Measurements from ENCODE around the gene ABT1. TPM values are rescaled to one million over a fixed set of nuclear protein-coding genes. Genes with fewer than 3 reads are reported as not detected.

Gene ABT1
- total RNA-seq, 2 donors from 2014 or later, result 7.3 to 8.8 TPM

GRCh38 chr6:26570027-26570809, 26.5 kb upstream of the ABT1 start:
- Histone ChIP-seq H3K4me3 (no peak overlapping the region), H3K27ac (no peak overlapping the region), H3K9me3 (no peaks in the 10 kb centered on the region), H3K27me3 (no peaks in the 10 kb centered on the region), H3K36me3 (no peaks in the 10 kb centered on the region), H3K4me1 (peaks cover 0 to 6% of the 10 kb centered on the region in 2 donors)
- DNase-seq (ENCODE audit: low spot score), result no peak
- TF ChIP-seq CTCF (IDR thresholded peaks at IDR 0.05), result no peak

GRCh38 chr6:26571592-26572296, 25.0 kb upstream of the ABT1 start:
- DNase-seq (ENCODE audit: low spot score), result no peak
- H3K27me3 ChIP-seq, result no peaks in the 10 kb centered on the region

GRCh38 chr6:26575494-26575939, 21.2 kb upstream of the ABT1 start:
- no peak for TF ChIP-seq CTCF (IDR thresholded peaks at IDR 0.05)
- Histone ChIP-seq H3K27me3 (no peaks in the 10 kb centered on the region), H3K4me1 (no peaks in the 10 kb centered on the region), H3K36me3 (no peaks in the 10 kb centered on the region), H3K4me3 (no peak overlapping the region), H3K9me3 (peaks cover 0 to 19% of the 10 kb centered on the region in 2 donors), H3K27ac (no peak overlapping the region)
- no peak for DNase-seq (ENCODE audit: low spot score)

More at GRCh38 chr6:26571592-26572296, 25.0 kb upstream of the ABT1 start:
- TF ChIP-seq CTCF (IDR thresholded peaks at IDR 0.05), result no peak
- no peaks in the 10 kb centered on the region for H3K36me3 ChIP-seq
- H3K4me3 ChIP-seq, result peak overlapping the region; percentile 40 to 59
- H3K4me1 ChIP-seq, result peaks cover 0 to 6% of the 10 kb centered on the region in 2 donors
- H3K9me3 ChIP-seq, result no peaks in the 10 kb centered on the region
- peak overlapping the region; percentile 65 to 66 for H3K27ac ChIP-seq

- Histone ChIP-seq H3K27me3 (no peaks in the 10 kb centered on the region), H3K36me3 (no peaks in the 10 kb centered on the region), H3K9me3 (peaks cover 0 to 19% of the 10 kb centered on the region in 2 donors), H3K4me1 (no peaks in the 10 kb centered on the region), H3K4me3 (no peak overlapping the region), H3K27ac (no peak overlapping the region)
- no peak for DNase-seq (ENCODE audit: low spot score)
- no peak for TF ChIP-seq CTCF (IDR thresholded peaks at IDR 0.05)
Measured at GRCh38 chr6:26576407-26576843, 20.3 kb upstream of the ABT1 start.

- no peaks in the 10 kb centered on the region for H3K36me3 ChIP-seq
- DNase-seq (ENCODE audit: low spot score), result no peak
- H3K4me3 ChIP-seq, result peak overlapping the region; percentile 1
- peaks cover 0 to 19% of the 10 kb centered on the region in 2 donors for H3K9me3 ChIP-seq
- H3K27ac ChIP-seq, result no peak overlapping the region
- no peaks in the 10 kb centered on the region for H3K27me3 ChIP-seq
- no peaks in the 10 kb centered on the region for H3K4me1 ChIP-seq
- no peak for TF ChIP-seq CTCF (IDR thresholded peaks at IDR 0.05)
Measured at GRCh38 chr6:26576929-26577719, 19.6 kb upstream of the ABT1 start.
